Keratinocyte (primary cell): ENCODE measurements around the gene RFFL. TPM values are rescaled to one million over a fixed set of nuclear protein-coding genes. Genes with fewer than 3 reads are reported as not detected.

ENCODE experiments used
- DNase-seq: peaks from one replicate; pipeline ENCODE4 v3.0.0-alpha.2; 2011; ENCODE audit warnings: low read depth, missing footprints, low spot score
- FAIRE-seq: peaks from 2 replicates; lab custom pipeline; 2011; peaks lifted over from hg19 to GRCh38; lab: Jason Lieb, UNC
- H2AFZ ChIP-seq: 2 replicates; pipeline ENCODE4 v1.6.0; 2012; ENCODE audit warnings: low read length, control low read depth, inconsistent platforms; ENCODE audit not compliant: control insufficient read depth
- H3K27ac ChIP-seq: 2 replicates; pipeline ENCODE4 v1.5.1; 2011; ENCODE audit warnings: low read length; ENCODE audit not compliant: control insufficient read depth, insufficient read depth
- H3K27me3 ChIP-seq: 3 replicates; pipeline ENCODE4 v1.6.0; 2011; ENCODE audit warnings: low read length; ENCODE audit not compliant: control insufficient read depth, insufficient read depth; ENCODE audit errors: extremely low read depth
- H3K36me3 ChIP-seq, 2 experiments: 2 replicates in 1 of 2; 3 replicates in 1 of 2; pipeline ENCODE4 v1.5.1; 2011; ENCODE audit warnings: low read length in 2 of 2, mild to moderate bottlenecking in 1 of 2; ENCODE audit not compliant: control insufficient read depth in 2 of 2, insufficient read depth in 2 of 2; ENCODE audit errors: extremely low read depth in 1 of 2
- H3K4me1 ChIP-seq: 3 replicates; pipeline ENCODE4 v1.5.1; 2011; ENCODE audit warnings: low read length; ENCODE audit not compliant: control insufficient read depth, insufficient read depth; ENCODE audit errors: extremely low read depth
- H3K4me2 ChIP-seq: 3 replicates; pipeline ENCODE4 v1.6.0; 2011; ENCODE audit warnings: low read depth, low read length; ENCODE audit not compliant: control insufficient read depth, insufficient read depth; ENCODE audit errors: extremely low read depth
- H3K4me3 ChIP-seq, 3 experiments: fragments of 200-600 bp in 1 of 3; sonication (generic) in 1 of 3; 2 replicates in 2 of 3; 3 replicates in 1 of 3; pipeline ENCODE4 v1.5.1; 2011 to 2016; ENCODE audit warnings: low read length in 3 of 3, mild to moderate bottlenecking in 3 of 3, control low read depth in 2 of 3, inconsistent platforms in 1 of 3, low read depth in 1 of 3, mixed read lengths in 1 of 3, mixed run types in 1 of 3, moderate library complexity in 1 of 3; ENCODE audit not compliant: control insufficient read depth in 2 of 3, insufficient read depth in 2 of 3; ENCODE audit errors: extremely low read depth in 1 of 3
- H3K79me2 ChIP-seq: 2 replicates; pipeline ENCODE4 v1.6.0; 2012; ENCODE audit warnings: low read length; ENCODE audit not compliant: control insufficient read depth, insufficient read depth
- H3K9ac ChIP-seq: 3 replicates; pipeline ENCODE4 v1.6.0; 2011; ENCODE audit warnings: low read length; ENCODE audit not compliant: control insufficient read depth, insufficient read depth; ENCODE audit errors: extremely low read depth
- H3K9me1 ChIP-seq: 3 replicates; pipeline ENCODE4 v1.6.0; 2011; ENCODE audit warnings: low read length; ENCODE audit not compliant: control insufficient read depth, insufficient read depth; ENCODE audit errors: extremely low read depth
- H3K9me3 ChIP-seq: 2 replicates; pipeline ENCODE4 v1.5.1; 2012; ENCODE audit warnings: low read depth, low read length; ENCODE audit not compliant: control insufficient read depth
- H4K20me1 ChIP-seq: 3 replicates; pipeline ENCODE4 v1.6.0; 2011; ENCODE audit warnings: low read length; ENCODE audit not compliant: control insufficient read depth, insufficient read depth; ENCODE audit errors: extremely low read depth
- CTCF ChIP-seq, 3 experiments: IDR thresholded peaks in 1 of 3; conservative IDR thresholded peaks in 1 of 3; optimal IDR thresholded peaks in 1 of 3; 2 replicates in 2 of 3; 3 replicates in 1 of 3; pipeline versions ENCODE3 to v1.5.1; 2011; ENCODE audit warnings: low read length in 3 of 3, mild to moderate bottlenecking in 3 of 3, moderate library complexity in 2 of 3, control low read depth in 1 of 3, inconsistent platforms in 1 of 3; ENCODE audit not compliant: insufficient read depth in 2 of 3; ENCODE audit errors: extremely low read depth in 1 of 3
- EZH2 ChIP-seq: IDR thresholded peaks from one replicate; pipeline ENCODE4 v1.6.1; 2012; ENCODE audit warnings: inconsistent platforms, mild to moderate bottlenecking, low read length, moderate library complexity
- dilution Hi-C: fragments of 300-500 bp; cut with MboI; formaldehyde crosslinking; loops from one replicate; pipeline ENCODE4 v1.7.0; 2020; ENCODE audit warnings: low sequenced_read_pairs; ENCODE audit not compliant: extremely low pct_ligation_motif_present
- polyA plus RNA-seq, 5 experiments: library from polyadenylated mRNA; depleted of rRNA in 3 of 5; stranded (reverse) in 3 of 5; stranded (forward) in 1 of 5; unstranded in 1 of 5; fragments of >200 nt; gene quantifications; 1 replicate in 1 of 5; 2 replicates in 3 of 5; 3 replicates in 1 of 5; pipeline versions ENCODE4 v1.2.1 to v1.2.3, GENCODE V29; 2011 to 2012; ENCODE audit warnings: missing spikeins in 2 of 5, low read depth in 1 of 5, low replicate concordance in 1 of 5

RFFL gene
- polyA plus RNA-seq, 1 donor (not counting 4 experiments of a cell fraction or from before 2014, with no cell fraction given), result 13.5 TPM

- no peak overlapping the region for H3K4me3 ChIP-seq
- H3K36me3 ChIP-seq, result peaks cover 3 to 4% of the 10 kb centered on the region in 2 experiments
- H4K20me1 ChIP-seq, result no peaks in the 10 kb centered on the region
- H3K4me1 ChIP-seq, result peaks cover 27% of the 10 kb centered on the region
- H2AFZ ChIP-seq, result no peak overlapping the region
- no peak overlapping the region for H3K4me2 ChIP-seq
- H3K27me3 ChIP-seq, result no peaks in the 10 kb centered on the region
- FAIRE-seq (no peak), DNase-seq (no peak)
- dilution Hi-C loops, result no loop called here
- no peak overlapping the region for H3K27ac ChIP-seq
- TF ChIP-seq CTCF (optimal IDR thresholded peaks at IDR 0.05 in 1 of 3, IDR thresholded peaks at IDR 0.05 in 1 of 3, conservative IDR thresholded peaks at IDR 0.05 in 1 of 3; ENCODE audit: extremely low read depth in 1 of 3, insufficient read depth in 2 of 3, low read length in 3 of 3) (no peak), EZH2 (no peak)
- no peak overlapping the region for H3K9ac ChIP-seq
- no peaks in the 10 kb centered on the region for H3K9me3 ChIP-seq
- peaks cover 4% of the 10 kb centered on the region for H3K79me2 ChIP-seq
- H3K9me1 ChIP-seq, result no peaks in the 10 kb centered on the region
Observed at GRCh38 chr17:35065880-35066279, 2.4 kb upstream of the RFFL start.

- Histone ChIP-seq H3K4me2 (peak overlapping the region; percentile 55), H3K9ac (peak overlapping the region; percentile 64)
Observed at GRCh38 chr17:35064516-35065215, 1.2 kb upstream of the RFFL start.

More at GRCh38 chr17:35064516-35065215, 1.2 kb upstream of the RFFL start:
- Histone ChIP-seq H3K9me3 (no peaks in the 10 kb centered on the region), H3K27ac (peak overlapping the region; percentile 90), H3K4me1 (peaks cover 27% of the 10 kb centered on the region), H4K20me1 (no peaks in the 10 kb centered on the region), H3K4me3 (no peak overlapping the region), H3K9me1 (no peaks in the 10 kb centered on the region), H3K36me3 (peaks cover 3 to 4% of the 10 kb centered on the region in 2 experiments), H3K27me3 (no peaks in the 10 kb centered on the region), H3K79me2 (peaks cover 4% of the 10 kb centered on the region), H2AFZ (no peak overlapping the region)
- DNase-seq (no peak), FAIRE-seq (no peak)
- TF ChIP-seq CTCF (optimal IDR thresholded peaks at IDR 0.05 in 1 of 3, IDR thresholded peaks at IDR 0.05 in 1 of 3, conservative IDR thresholded peaks at IDR 0.05 in 1 of 3; ENCODE audit: extremely low read depth in 1 of 3, insufficient read depth in 2 of 3, low read length in 3 of 3) (no peak), EZH2 (no peak)
- dilution Hi-C loops, result no loop called here
